Measurements from ENCODE around the gene RSBN1.

- no peak for TF ChIP-seq CTCF (IDR thresholded peaks at IDR 0.05)
- no peak for TF ChIP-seq POLR2AphosphoS5 (IDR thresholded peaks at IDR 0.05)
Observed at GRCh38 chr1:113797472-113797871, 14.8 kb downstream of the RSBN1 start.

Data from gastroesophageal sphincter (tissue), 3 donors.